ENCODE measurements around the gene ABHD2. TPM values are rescaled to one million over a fixed set of nuclear protein-coding genes. Genes with fewer than 3 reads are reported as not detected.
A peak's percentile ranks its signal among the peaks of the same experiment; 100 is the strongest.
"Not testable (repeated sequence)": the region's sequence is repeated elsewhere in the genome, so short reads cannot be mapped to it uniquely, and the experiment has no call there.

ABHD2 gene
- total RNA-seq, 2 experiments from 2014 or later: 62.4 to 63.5 TPM

GRCh38 chr15:89078851-89079810 lies 9.1 kb upstream of the ABHD2 start:
- Mint-ChIP-seq H3K27me3 (peaks cover 18% of the 10 kb centered on the region), H3K9me3 (no peaks in the 10 kb centered on the region), H3K4me1 (peaks cover 5% of the 10 kb centered on the region), H3K36me3 (ENCODE audit: low read depth) (no peaks in the 10 kb centered on the region), H3K4me3 (no peak overlapping the region), H3K27ac (no peak overlapping the region)
- ChIA-PET POLR2A (interaction anchor here (1.3 to 1.8 kb wide), 2 partner anchors 10 to 12 kb away, joined by 3 to 7 read pairs; no protein-coding TSS in a partner anchor), CTCF (interaction anchor here (2.1 kb wide), 1 partner anchor 22 kb away, joined by 11 read pairs; no protein-coding TSS in a partner anchor)
- DNase-seq: no peak

GRCh38 chr15:89081878-89082277 lies 6.4 kb upstream of the ABHD2 start:
- CTCF ChIA-PET: no interaction called here
- POLR2A ChIA-PET: no interaction called here
- no peak overlapping the region for H3K27ac Mint-ChIP-seq
- no peaks in the 10 kb centered on the region for H3K36me3 Mint-ChIP-seq (ENCODE audit: low read depth)
- H3K4me3 Mint-ChIP-seq: no peak overlapping the region
- H3K27me3 Mint-ChIP-seq: peaks cover 17% of the 10 kb centered on the region
- H3K9me3 Mint-ChIP-seq: no peaks in the 10 kb centered on the region
- H3K4me1 Mint-ChIP-seq: peaks cover 5% of the 10 kb centered on the region
- DNase-seq: no peak

GRCh38 chr15:89083246-89083645 lies 5.0 kb upstream of the ABHD2 start:
- H3K36me3 Mint-ChIP-seq (ENCODE audit: low read depth): no peaks in the 10 kb centered on the region
- H3K27me3 Mint-ChIP-seq: peaks cover 13% of the 10 kb centered on the region
- H3K27ac Mint-ChIP-seq: no peak overlapping the region
- H3K4me1 Mint-ChIP-seq: no peaks in the 10 kb centered on the region
- DNase-seq: no peak
- ChIA-PET POLR2A (interaction anchor here (0.7 to 1.0 kb wide), 2 partner anchors 8 to 12 kb away, joined by 4 to 5 read pairs; no protein-coding TSS in a partner anchor), CTCF (interaction anchor here (1.3 kb wide), 1 partner anchor 15 kb away, joined by 4 read pairs; no protein-coding TSS in a partner anchor)
- H3K9me3 Mint-ChIP-seq: no peaks in the 10 kb centered on the region
- no peak overlapping the region for H3K4me3 Mint-ChIP-seq

- Mint-ChIP-seq H3K27me3 (peaks cover under 1% of the 10 kb centered on the region), H3K4me1 (peaks cover 13% of the 10 kb centered on the region), H3K4me3 (no peak overlapping the region), H3K36me3 (ENCODE audit: low read depth) (no peaks in the 10 kb centered on the region), H3K9me3 (no peaks in the 10 kb centered on the region), H3K27ac (no peak overlapping the region)
- DNase-seq: no peak
- ChIA-PET CTCF (interaction anchor here (0.7 to 0.8 kb wide), 2 partner anchors 28 to 44 kb away, joined by 3 read pairs; no protein-coding TSS in a partner anchor), POLR2A (no interaction called here)
Observed at GRCh38 chr15:89085289-89085926, 2.8 kb upstream of the ABHD2 start.

GRCh38 chr15:89085933-89086332 lies 2.3 kb upstream of the ABHD2 start:
- DNase-seq; H3K9me3 Mint-ChIP-seq; H3K4me3 Mint-ChIP-seq; POLR2A ChIA-PET; H3K27me3 Mint-ChIP-seq; H3K27ac Mint-ChIP-seq; H3K36me3 Mint-ChIP-seq (ENCODE audit: low read depth): not testable (repeated sequence)
- CTCF ChIA-PET: interaction anchor here (0.7 kb wide), 1 partner anchor 44 kb away, joined by 3 read pairs; no protein-coding TSS in a partner anchor
- peaks cover 18% of the 10 kb centered on the region for H3K4me1 Mint-ChIP-seq

- CTCF ChIA-PET; POLR2A ChIA-PET; H3K9me3 Mint-ChIP-seq; H3K4me3 Mint-ChIP-seq; H3K36me3 Mint-ChIP-seq (ENCODE audit: low read depth); H3K27me3 Mint-ChIP-seq; DNase-seq; H3K27ac Mint-ChIP-seq: not testable (repeated sequence)
- H3K4me1 Mint-ChIP-seq: peaks cover 23% of the 10 kb centered on the region
Observed at GRCh38 chr15:89086390-89086789, 1.9 kb upstream of the ABHD2 start.

GRCh38 chr15:89087161-89087829 lies 961 bp upstream of the ABHD2 start:
- Mint-ChIP-seq H3K9me3 (no peaks in the 10 kb centered on the region), H3K4me3 (no peak overlapping the region)
- CTCF ChIA-PET: interaction anchor here (1.0 to 4.9 kb wide), 11 partner anchors 9 to 463 kb away, joined by 3 to 46 read pairs (median 10); no protein-coding TSS in a partner anchor

GRCh38 chr15:89088605-89089315 lies 504 bp downstream of the ABHD2 start:
- POLR2A ChIA-PET: interaction anchor here (0.7 to 5.1 kb wide), 23 partner anchors 8 to 621 kb away, joined by 3 to 37 read pairs (median 4); partner anchors contain the start of genes FANCI, MRPL46 and MRPS11
- no peaks in the 10 kb centered on the region for H3K27me3 Mint-ChIP-seq
- H3K27ac Mint-ChIP-seq: no peak overlapping the region
- no peaks in the 10 kb centered on the region for H3K9me3 Mint-ChIP-seq
- peaks cover 15% of the 10 kb centered on the region for H3K36me3 Mint-ChIP-seq (ENCODE audit: low read depth)
- no peak overlapping the region for H3K4me3 Mint-ChIP-seq
- CTCF ChIA-PET: interaction anchor here (0.5 to 4.9 kb wide), 21 partner anchors 8 to 464 kb away, joined by 3 to 46 read pairs (median 4); partner anchors contain the start of gene FANCI
- H3K4me1 Mint-ChIP-seq: peaks cover 34% of the 10 kb centered on the region
- DNase-seq: no peak

More at GRCh38 chr15:89087161-89087829, 961 bp upstream of the ABHD2 start:
- POLR2A ChIA-PET: interaction anchor here (0.6 to 5.1 kb wide), 21 partner anchors 9 to 620 kb away, joined by 3 to 37 read pairs (median 4); partner anchors contain the start of genes FANCI, MRPL46 and MRPS11
- H3K36me3 Mint-ChIP-seq (ENCODE audit: low read depth): peaks cover 10% of the 10 kb centered on the region
- H3K4me1 Mint-ChIP-seq: peaks cover 30% of the 10 kb centered on the region
- H3K27me3 Mint-ChIP-seq: no peaks in the 10 kb centered on the region
- no peak overlapping the region for H3K27ac Mint-ChIP-seq
- DNase-seq: no peak

- Mint-ChIP-seq H3K9me3 (no peaks in the 10 kb centered on the region), H3K4me1 (peaks cover 34% of the 10 kb centered on the region), H3K36me3 (ENCODE audit: low read depth) (peaks cover 19% of the 10 kb centered on the region), H3K27ac (peak overlapping the region; percentile 40), H3K4me3 (no peak overlapping the region), H3K27me3 (no peaks in the 10 kb centered on the region)
- CTCF ChIA-PET: interaction anchor here (0.9 to 4.9 kb wide), 13 partner anchors 9 to 185 kb away, joined by 3 to 46 read pairs (median 4); partner anchors contain the start of gene FANCI
- POLR2A ChIA-PET: interaction anchor here (1.0 to 5.1 kb wide), 14 partner anchors 10 to 622 kb away, joined by 3 to 37 read pairs (median 7); partner anchors contain the start of genes FANCI, ISG20, MRPL46 and MRPS11
- no peak for DNase-seq
Observed at GRCh38 chr15:89089316-89090230, 1.3 kb downstream of the ABHD2 start.

- DNase-seq: peak; percentile 55
- Mint-ChIP-seq H3K9me3 (no peaks in the 10 kb centered on the region), H3K4me1 (peaks cover 34% of the 10 kb centered on the region), H3K4me3 (peak overlapping the region; percentile 79), H3K27me3 (no peaks in the 10 kb centered on the region), H3K27ac (peak overlapping the region; percentile 91), H3K36me3 (ENCODE audit: low read depth) (peaks cover 23% of the 10 kb centered on the region)
- ChIA-PET CTCF (interaction anchor here (0.6 to 4.9 kb wide), 19 partner anchors 9 to 186 kb away, joined by 3 to 46 read pairs (median 6); partner anchors contain the start of gene FANCI), POLR2A (interaction anchor here (0.6 to 5.1 kb wide), 18 partner anchors 8 to 484 kb away, joined by 3 to 37 read pairs (median 5); partner anchors contain the start of genes FANCI, ISG20 and TICRR)
Observed at GRCh38 chr15:89090791-89091626, 2.8 kb downstream of the ABHD2 start.
